H1 (cell line): ENCODE results near the gene SEMA3C. TPM values are rescaled to one million over a fixed set of nuclear protein-coding genes. Genes with fewer than 3 reads are reported as not detected.

Experiments
- BACH1 ChIP-seq: IDR thresholded peaks from 2 replicates; pipeline ENCODE4 v1.6.1; 2012; ENCODE audit warnings: low read length, improper control_type of control experiment
- CBX5 ChIP-seq: fragments of 300-800, 300-1000 bp; sonication (generic); IDR thresholded peaks from 2 replicates; pipeline ENCODE4 v1.7.1; 2016; ENCODE audit warnings: antibody characterized with exemption, low read length, low read depth
- polyA plus RNA-seq, 7 experiments: library from polyadenylated mRNA; depleted of rRNA in 3 of 7; stranded (reverse) in 5 of 7; unstranded in 2 of 7; fragments of >200 nt in 5 of 7; fragments of 200-250 nt in 2 of 7; gene quantifications; 1 replicate in 5 of 7; 2 replicates in 1 of 7; 4 replicates in 1 of 7; pipeline versions ENCODE4 v1.2.1 to v1.2.3, GENCODE V29; 2011 to 2013; ENCODE audit warnings: missing spikeins in 2 of 7, mixed read lengths in 2 of 7
- total RNA-seq: library from RNA; stranded (reverse); fragmentation: NEBNext Ultra II Directional; extraction: Animal tissue kit (Norgen Biotek cat#: 25700); gene quantifications from 2 replicates; pipeline ENCODE4 v1.2.1, GENCODE V29; 2021
- TF ChIP-seq, protein P1 (sequence below): IDR thresholded peaks from 2 replicates; pipeline ENCODE4 v1.6.1; 2012; ENCODE audit warnings: inconsistent platforms

Gene SEMA3C
- total and polyA plus RNA-seq, 2 of the 8 experiments (the other 6 are each of a cell fraction or from before 2014, with no cell fraction given), result 0.15 to 1.4 TPM

DNA sequence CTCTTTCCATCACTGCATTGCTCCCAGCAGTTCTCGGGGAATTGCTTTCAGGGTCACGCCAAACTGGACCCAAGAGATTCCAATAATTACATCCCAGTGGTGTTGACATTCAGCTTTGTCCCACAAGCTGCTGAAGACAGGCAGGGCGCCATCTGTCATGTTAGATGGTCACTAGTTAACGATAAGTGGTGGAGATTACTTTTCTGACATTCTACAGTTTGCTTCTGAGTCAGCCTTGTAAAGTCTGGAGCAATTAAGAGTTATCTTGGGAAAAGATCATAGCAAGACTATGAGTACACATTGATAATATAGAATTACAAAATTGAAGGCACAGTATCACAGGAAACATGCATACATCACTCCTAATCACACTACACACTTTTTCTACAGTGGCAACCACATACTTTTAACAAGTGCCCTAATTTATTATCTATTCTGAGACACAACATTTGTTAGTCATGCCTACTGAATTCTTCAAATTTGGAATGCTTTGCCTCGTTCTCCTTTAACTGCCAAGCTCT lies 41.9 kb downstream of the SEMA3C start (continued):
- TF ChIP-seq, protein P1, sequence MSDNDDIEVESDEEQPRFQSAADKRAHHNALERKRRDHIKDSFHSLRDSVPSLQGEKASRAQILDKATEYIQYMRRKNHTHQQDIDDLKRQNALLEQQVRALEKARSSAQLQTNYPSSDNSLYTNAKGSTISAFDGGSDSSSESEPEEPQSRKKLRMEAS, result no peak
- no peak for TF ChIP-seq BACH1
- TF ChIP-seq CBX5, result no peak
